HG02759 (cell line): ENCODE data around the gene RETREG3.
"Not testable (repeated sequence)": the region's sequence is repeated elsewhere in the genome, so short reads cannot be mapped to it uniquely, and the experiment has no call there.

ENCODE experiments used
- ATAC-seq: cut with Tn5 transposase; IDR thresholded peaks from one replicate; pipeline ENCODE4 v1.9.1; 2021; ENCODE audit warnings: mild to moderate bottlenecking, moderate library complexity; ENCODE audit not compliant: unreplicated experiment

Gene RETREG3

DNA sequence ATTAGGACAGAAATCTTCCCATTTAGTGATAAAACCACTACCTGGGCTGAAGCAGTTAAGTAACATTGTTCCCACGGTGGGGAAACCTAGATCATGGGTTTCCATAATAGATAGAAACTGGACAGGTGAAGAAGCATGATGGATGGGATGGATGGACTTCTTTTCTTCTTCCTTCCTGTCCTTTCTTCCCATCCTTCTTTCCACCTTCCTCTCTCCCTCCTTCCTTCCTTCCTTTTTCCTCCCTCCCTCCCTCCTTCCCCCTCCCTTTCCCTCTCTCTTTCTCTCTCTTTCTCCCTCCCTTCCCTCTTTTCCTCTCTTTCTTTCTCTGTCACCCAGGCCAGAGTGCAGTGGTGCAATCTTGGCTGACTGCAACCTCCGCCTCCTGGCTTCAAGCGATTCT lies 34.7 kb downstream of the RETREG3 start:
- ATAC-seq = no peak

DNA sequence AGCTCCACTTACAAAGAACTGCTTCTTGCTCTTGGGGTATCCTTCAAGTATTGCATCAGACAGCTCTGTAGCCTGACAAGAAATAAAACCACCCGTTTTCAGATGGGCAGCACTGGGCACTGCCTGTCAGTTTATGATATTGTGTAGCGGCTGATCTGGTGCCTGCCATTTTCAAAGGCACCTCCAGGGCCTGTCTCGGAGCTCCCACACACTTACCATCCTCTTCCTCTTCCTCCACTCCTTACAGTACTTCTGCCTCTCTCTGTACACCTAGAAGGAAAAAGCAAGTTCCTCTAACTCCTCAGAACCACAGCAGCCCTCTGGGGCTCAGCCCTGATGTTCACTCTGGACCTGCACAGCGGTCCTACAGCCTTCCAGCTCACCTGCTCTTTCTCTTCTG lies 36.1 kb downstream of the RETREG3 start:
- ATAC-seq = no peak

DNA sequence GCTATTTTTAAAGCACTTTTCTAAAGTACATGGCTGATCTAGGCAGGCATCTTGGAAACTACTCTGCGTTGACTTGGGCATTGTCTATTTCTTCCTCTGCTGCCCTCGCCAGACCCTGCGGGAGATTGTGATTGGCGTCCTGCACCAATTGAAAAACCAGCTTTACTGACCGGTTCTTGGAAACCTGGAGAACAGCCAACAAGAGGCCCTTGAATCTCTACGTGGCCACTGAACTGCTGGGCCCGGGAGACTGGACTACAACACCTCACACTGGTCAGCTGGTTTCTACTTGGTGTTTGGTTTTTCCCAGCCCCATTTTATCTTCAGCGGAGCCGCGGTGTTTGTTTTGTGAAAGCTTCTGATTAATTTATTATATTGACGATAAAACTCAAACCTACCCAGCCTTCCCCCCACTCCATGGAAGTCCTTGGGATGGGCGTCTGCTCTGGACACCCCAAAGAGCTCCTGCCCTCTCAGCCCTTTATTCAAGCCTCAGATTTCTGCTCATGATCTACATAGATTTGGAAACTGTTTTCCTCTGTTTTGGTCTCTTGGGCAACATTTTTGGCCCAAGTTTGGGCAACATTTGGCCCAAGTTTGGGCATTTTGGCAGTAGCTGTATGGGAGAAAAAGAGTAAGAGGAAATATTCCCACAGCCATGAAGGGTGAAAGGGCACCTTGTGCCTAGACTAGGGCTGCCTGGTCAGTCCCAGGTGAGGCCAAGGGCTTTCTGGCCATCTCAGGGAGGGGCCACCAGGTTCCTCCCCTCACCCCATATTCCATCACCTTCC lies 37.5 kb downstream of the RETREG3 start:
- no peak for ATAC-seq

DNA sequence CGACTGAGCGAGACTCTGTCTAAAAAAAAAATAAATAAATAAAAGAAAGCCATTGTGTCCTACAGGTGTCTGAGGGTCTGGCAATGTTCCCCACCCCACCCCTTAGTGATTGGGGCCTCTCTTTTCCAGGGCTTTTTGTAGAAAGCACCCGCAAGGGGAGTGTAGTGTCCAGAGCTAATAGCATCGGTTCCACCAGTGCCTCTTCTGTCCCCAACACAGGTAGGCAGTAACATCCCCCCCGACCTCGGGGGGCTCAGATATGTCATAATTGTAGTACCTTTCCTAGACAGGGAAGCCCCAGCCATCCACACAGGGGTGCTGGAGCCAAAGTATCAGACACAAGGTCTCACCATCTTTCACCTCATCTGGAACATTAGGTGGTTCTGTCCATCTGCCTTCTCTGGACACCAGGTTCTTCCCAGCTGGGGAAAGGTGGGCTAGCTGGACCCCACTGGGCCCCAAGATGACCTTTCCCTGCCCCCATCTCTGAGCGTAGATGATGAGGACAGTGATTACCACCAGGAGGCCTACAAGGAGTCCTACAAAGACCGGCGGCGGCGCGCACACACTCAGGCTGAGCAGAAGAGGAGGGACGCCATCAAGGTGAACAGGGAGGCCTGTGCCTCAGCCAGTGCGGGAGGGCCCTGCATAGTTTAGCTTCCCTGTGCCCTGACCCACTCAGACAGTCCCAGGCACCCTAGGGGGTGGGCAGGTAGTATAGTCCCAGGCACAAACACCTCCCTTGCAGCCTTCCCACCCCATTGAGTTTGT lies 40.6 kb downstream of the RETREG3 start:
- no peak for ATAC-seq

DNA sequence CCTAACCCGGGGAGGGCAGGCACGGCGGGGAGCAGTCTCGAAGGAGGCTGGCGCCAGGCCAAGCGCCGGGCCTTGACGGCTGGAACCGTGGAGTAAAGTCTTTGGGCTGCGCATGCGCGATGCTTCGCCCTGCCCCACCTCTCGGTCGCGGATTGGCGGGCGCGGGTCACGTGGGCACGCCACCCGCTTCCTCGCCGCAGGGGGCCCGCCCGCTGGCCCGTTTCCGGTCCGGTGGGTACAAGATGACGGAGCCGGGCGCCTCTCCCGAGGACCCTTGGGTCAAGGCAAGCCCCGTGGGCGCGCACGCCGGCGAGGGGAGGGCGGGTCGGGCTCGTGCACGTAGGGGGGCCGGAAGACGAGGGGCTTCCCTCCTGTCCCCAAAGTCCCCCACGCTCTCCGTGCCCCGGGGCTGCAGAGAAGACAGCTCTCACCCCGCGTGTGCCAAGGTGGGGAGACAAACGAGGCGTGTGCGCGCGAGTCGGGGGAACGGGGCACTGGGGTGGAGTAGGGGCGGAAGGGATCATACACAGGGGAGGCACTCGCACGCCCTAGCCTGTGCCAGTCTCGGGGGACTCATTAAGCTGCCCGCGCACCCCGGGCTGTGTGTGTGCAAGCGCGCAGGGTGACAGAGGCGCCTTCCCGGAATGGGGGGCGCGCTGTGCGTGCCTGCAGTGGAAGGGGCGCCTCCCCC lies 42.1 kb downstream of the RETREG3 start, which contains the start of gene MLX:
TSS of gene MLX (plus strand) at position 218 of the 691 bp plus-strand sequence. CDS start at position 243, 25 bp downstream.
- peak; percentile 66 for ATAC-seq

DNA sequence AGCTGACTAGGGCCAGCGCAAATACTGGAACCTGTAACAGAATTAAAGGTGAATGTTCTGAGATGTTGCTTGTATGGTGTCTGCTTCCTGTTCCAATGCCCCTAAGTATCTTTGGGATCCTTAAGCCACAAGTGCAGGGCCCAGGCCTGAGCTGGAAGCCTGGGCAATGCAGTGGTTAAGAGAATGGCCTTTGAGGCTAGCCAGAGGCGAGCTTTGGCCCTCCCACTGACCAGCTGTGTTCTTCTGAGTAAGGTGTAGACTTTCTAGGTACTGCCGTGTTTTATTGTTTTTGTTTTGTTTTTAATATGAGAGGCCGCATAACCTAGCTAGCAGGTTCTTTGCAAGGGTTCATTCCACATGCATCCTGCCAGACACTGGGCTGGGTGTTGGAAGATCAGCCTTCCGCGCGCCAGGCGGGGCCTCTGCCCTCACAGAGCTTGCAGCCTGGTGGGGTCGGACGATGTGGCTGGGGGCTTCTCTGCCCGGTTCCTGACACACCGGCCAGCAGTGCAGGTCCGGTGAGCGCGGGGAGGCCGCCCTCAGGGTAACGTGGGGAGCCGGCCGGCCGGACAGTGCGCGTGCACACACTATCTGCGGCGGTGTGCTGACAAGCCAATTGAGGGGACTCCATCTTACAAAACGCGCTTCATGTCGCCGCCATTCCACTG lies 42.8 kb downstream of the RETREG3 start:
- no peak for ATAC-seq

DNA sequence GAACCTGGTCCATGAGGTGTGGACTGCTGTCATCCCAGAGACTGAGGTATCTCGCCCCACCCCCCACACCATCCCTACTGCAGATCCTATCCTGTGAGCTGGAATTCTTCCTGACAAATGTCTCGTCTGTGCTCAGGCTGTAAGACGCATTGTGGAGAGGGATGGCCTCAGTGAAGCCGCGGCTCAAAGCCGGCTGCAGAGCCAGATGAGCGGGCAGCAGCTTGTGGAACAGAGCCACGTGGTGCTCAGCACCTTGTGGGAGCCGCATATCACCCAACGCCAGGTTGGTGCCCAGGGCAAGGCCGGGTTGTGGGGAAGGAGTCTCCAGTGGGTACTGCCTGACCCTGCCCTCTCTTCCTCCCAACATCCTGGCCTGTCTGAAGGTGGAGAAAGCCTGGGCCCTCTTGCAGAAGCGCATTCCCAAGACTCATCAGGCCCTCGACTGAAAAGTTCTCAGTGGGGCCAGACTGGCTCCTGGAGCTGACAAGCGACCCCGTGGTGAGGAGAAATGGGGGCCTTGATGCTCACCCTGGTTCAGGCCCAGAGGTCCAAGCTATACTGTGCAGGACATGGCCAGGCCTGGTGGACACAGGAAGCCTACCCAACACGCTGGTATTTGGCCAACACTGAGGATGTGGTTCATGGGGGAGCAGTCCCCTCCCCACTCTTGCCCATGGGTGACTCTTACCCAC lies 43.5 kb downstream of the RETREG3 start:
- ATAC-seq = no peak

DNA sequence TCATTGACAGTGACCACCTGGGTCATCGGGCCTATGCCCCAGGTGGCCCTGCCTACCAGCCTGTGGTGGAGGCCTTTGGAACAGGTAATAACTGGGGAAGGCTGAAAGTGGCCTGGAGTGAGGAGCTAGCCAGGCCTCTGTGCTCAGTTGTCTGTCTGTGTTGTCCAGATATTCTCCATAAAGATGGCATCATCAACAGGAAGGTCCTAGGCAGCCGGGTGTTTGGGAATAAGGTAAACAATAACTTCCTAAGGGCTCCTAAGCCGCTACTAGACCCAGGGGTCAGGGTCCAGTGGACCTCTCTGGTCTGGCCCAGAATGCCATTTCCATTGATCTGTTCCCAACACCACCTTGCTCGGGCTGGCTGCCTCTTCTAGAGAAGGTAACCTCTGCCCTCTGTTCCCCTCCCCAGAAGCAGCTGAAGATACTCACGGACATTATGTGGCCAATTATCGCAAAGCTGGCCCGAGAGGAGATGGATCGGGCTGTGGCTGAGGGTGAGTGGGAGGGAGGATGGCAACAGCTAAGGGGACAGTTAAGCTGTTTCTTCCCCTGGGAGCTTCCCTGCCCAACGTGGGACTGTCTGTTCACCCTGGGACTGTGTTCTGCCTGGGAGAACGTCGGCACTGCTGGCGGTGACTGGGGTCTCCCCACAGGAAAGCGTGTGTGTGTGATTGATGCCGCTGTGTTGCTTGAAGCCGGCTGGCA lies 44.2 kb downstream of the RETREG3 start:
- ATAC-seq = no peak

DNA sequence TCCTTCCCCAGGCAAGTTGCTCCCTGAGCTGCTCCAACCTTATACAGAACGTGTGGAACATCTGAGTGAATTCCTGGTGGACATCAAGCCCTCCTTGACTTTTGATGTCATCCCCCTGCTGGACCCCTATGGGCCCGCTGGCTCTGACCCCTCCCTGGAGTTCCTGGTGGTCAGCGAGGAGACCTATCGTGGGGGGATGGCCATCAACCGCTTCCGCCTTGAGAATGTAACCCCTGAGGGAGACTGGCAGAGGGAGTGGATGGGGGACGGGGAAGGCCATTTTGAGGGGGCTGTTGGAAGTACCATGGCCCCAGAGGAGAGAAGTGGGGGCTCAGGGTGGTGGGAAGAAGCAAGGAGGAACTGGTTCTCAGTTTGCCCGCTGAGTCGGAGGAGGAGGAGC lies 45.2 kb downstream of the RETREG3 start:
- no peak for ATAC-seq

DNA sequence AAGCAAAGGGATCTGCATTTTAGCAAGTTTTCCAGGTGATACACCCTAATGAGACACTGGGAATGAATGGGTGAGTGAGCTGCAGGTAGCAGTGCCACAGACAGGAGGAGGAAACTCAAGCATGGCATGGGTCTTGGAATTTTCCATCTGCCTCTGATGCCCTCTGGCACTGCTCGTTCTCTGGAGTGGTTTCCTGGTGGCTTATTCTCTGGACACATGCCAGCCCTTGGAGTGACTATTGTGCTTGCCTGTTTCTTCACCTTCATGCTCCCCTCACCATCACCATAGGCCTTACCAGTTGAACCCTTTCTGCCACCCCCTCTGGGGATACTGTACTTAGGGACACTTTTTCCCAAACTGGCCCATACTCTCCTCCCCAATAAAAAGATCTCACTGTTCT lies 45.6 kb downstream of the RETREG3 start:
- no peak for ATAC-seq

DNA sequence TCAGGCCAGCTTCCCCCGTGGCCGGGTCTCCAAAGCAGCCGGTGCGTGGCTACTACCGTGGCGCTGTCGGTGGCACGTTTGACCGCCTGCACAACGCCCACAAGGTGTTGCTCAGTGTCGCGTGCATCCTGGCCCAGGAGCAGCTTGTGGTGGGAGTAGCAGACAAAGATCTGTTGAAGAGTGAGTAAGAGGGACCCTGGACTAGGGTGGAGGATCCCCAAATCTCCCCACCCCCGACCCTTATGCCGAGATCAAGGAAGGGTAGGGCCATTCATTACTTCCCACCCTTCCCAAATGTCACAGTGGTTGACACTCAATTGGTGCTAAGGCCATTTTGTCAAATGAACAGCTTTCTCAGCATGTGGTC lies 46.0 kb downstream of the RETREG3 start:
- ATAC-seq = no peak

DNA sequence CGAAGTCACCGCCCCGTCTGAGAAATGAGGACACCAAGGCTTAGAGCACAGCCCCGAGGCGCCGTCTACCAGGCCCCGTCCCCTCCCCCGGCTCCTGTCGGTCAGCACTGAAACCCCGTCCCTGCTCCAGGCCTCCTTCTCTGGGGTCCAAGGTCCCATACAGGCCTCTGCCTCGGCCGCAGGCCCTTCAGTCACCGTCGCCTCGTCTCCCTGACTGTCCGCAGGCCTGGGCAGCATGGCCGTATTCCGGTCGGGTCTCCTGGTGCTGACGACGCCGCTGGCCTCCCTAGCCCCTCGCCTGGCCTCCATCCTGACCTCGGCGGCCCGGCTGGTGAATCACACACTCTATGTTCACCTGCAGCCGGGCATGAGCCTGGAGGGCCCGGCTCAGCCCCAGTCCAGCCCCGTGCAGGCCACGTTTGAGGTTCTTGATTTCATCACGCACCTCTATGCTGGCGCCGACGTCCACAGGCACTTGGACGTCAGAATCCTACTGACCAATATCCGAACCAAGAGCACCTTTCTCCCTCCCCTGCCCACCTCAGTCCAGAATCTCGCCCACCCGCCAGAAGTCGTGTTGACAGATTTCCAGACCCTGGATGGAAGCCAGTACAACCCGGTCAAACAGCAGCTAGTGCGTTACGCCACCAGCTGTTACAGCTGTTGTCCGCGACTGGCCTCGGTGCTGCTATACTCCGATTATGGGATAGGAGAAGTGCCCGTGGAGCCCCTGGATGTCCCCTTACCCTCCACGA lies 46.6 kb downstream of the RETREG3 start:
- ATAC-seq = peak; percentile 1

DNA sequence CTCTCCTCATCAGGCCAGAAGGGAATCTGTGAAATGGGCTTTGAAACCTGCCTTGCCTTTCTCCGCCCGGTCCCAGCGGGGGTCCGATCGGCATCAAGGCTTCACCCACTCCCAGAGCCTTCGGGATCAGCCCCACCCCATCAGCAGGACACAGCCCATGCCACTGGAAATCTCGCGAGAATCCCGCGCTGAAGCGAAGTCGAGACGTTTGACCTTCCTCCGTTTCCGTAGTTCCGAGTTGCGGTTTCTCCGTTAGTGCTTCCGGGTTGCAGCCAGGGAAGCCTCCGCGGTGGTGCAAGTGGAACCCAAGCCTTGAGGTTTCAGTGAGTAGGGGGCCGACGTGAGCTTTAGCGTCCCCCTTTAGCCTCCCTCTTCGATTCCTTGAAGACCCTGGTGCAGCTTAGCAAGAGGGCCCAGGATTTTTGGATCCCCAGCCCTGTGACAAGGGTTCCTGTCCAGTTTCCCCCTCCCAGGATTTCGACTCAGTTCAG lies 47.2 kb downstream of the RETREG3 start, which contains the start of gene COASY:
TSS of gene COASY (plus strand) at position 252 of the 491 bp plus-strand sequence. CDS start 475 bp downstream, outside the sequence.
- ATAC-seq = peak; percentile 49

DNA sequence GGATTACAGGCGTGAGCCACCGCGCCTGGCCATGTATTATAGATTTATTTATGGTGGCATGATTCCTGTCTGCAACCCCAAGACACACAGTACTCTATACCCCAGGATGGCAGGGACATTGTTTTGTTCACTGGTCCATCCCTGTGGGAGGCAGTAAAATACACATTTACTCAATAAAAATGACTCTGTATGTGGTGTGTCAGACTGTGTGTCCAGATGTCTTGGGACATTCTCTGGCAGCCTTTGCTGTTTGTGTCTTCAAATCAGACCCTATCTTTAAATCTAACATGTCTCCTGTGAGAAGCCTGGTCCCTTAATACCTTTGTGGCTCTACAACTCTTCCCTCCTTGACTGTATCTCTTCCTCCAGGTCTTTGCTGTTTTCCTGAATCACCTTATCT lies 48.9 kb downstream of the RETREG3 start:
- ATAC-seq = no peak

DNA sequence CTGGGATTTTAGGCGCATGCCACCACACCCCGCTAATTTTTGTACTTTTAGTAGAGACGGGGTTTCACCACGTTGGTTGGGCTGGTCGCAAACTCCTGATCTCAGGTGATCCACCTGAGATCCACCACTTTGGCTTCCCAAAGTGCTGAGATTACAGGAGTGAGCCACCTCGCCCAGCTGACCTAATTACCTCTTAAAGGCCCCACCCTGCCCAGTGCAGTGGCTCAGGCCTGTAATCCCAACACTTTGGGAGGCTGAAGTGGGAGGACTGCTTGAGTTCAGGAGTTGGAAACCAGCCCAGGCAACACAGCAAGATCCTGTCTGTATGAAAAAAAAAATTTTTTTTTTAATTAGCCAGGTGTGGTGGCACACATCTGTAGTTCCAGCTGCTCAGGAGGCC lies 50.1 kb downstream of the RETREG3 start:
- no peak for ATAC-seq

DNA sequence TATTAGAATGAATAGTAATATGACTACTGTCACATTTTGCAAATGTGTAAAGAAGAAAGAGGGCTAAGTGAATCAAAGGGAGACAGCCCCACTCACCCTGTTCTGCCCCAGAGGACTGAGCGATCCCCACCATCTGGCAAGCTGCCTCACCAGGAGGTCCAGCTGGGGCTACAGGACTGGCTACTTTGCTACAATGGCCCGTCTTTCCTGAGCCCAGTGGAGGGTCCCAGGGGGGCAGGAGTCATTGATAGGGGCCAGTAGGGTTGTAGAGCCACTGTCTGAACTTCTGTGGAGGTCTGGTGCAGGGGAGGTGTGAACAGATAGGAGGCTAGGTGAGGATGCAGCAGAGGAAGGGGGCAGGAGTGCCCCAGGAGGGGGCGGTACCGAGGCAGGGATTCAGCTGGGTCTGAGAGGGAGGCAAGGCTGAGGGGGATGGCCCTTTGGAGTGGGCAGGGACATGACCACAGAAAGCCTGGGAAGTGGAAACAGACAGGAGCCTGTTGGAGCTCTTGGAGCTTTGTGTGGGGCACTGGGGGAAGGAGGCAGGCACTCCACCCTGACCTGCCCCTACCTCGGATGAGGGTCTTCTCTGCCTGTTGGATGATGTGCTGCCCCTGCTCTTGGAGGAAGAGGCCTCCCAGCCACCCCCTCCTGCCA lies 53.1 kb downstream of the RETREG3 start:
- not testable (repeated sequence) for ATAC-seq

DNA sequence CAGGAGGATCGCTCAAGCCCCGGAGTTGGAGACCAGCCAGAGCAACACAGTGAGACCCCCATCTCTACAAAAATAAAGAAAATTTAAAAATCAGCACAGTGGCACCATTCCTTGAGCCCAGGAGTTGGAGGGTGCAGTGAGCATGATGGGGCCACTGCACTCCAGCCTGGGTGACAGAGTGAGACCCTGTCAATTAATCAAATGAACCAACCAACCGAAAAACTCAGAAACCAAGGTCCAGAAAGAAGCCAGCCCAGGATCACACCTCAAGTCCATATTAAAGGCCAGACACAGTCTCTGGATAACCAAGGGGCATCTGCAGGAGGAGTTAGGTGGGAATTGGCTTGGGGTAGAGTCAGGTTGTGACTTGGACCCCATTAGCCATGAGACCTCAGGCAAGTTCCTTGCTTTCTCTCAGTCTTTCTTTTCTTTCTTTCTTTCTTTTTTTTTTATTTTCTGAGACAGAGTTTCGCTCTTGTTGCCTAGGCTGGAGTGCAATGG lies 54.0 kb downstream of the RETREG3 start:
- ATAC-seq = peak; percentile 6
